PC-3 (cell line): ENCODE data around the gene DENND4C.

ENCODE experiments used
- EZH2 ChIP-seq: fragments of 300-600 bp; sonication (generic); IDR thresholded peaks from one replicate; pipeline ENCODE4 v1.6.1; 2017; ENCODE audit warnings: antibody characterized with exemption, mild to moderate bottlenecking, low read length; ENCODE audit not compliant: unreplicated experiment
- EZH2phosphoT487 ChIP-seq: fragments of 300-600 bp; sonication (generic); IDR thresholded peaks from 2 replicates; pipeline ENCODE4 v1.6.1; 2018; ENCODE audit warnings: mild to moderate bottlenecking, antibody characterized with exemption, low read length, borderline replicate concordance
- TF ChIP-seq, protein P1 (sequence below): fragments of 300-600 bp; sonication (generic); conservative IDR thresholded peaks from 2 replicates; pipeline ENCODE4 v1.5.1; 2017; ENCODE audit warnings: antibody characterized with exemption, low read depth, mild to moderate bottlenecking, low read length

DNA sequence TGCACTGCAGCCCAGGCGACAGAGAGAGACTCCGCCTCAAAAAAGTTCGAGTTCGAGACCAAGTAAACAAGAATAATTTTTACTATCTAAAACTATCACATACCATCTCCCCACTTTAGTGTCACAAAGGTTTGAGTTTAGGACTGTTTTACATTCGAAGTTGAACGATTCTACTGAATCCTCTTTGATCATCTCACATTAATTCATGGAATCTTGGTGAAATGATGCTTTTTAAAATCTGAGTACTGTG, 150.3 kb downstream of the DENND4C start:
- TF ChIP-seq, protein P1, sequence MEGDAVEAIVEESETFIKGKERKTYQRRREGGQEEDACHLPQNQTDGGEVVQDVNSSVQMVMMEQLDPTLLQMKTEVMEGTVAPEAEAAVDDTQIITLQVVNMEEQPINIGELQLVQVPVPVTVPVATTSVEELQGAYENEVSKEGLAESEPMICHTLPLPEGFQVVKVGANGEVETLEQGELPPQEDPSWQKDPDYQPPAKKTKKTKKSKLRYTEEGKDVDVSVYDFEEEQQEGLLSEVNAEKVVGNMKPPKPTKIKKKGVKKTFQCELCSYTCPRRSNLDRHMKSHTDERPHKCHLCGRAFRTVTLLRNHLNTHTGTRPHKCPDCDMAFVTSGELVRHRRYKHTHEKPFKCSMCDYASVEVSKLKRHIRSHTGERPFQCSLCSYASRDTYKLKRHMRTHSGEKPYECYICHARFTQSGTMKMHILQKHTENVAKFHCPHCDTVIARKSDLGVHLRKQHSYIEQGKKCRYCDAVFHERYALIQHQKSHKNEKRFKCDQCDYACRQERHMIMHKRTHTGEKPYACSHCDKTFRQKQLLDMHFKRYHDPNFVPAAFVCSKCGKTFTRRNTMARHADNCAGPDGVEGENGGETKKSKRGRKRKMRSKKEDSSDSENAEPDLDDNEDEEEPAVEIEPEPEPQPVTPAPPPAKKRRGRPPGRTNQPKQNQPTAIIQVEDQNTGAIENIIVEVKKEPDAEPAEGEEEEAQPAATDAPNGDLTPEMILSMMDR, result no peak
- TF ChIP-seq EZH2, result no peak
- no peak for TF ChIP-seq EZH2phosphoT487
